Measurements from ENCODE around the gene HTRA3. TPM values are rescaled to one million over a fixed set of nuclear protein-coding genes. Genes with fewer than 3 reads are reported as not detected.

Gene HTRA3
- polyA plus RNA-seq, 1 donor from 2014 or later = not detected

DNA sequence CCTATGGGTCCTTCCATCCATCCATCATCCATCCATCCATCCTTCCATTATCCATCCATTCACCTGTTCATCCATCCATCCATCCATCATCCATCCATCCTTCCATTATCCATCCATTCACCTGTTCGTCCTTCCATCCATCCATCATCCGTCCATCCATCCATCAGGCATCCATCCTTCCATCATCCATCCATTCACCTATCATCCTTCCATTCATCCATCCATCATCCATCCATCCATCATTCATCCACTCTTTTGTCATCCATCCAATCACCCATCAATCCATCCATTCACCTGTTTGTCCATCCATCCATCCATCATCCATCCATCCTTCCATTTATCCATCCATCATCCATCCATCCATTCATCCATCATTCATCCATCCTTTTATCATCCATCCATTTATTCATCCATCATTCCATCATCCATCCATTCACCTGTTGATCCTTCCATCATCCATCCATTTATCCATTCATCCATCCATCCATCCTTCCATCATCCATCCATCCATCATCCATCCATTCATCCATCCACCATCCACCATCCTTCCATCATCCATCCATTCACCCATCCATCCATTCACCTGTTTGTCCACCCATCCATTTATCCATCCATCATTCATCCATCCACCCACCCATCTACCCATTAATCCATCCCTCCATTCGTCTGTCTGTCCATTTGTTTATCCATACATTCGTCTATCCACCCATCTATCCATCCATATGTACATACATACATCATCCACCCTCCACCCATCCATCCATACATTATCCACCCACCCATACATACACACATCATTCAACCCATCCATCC is 35.7 kb upstream of the HTRA3 start:
- Histone ChIP-seq H3K27me3 (ENCODE audit: insufficient read depth, low read depth, low read length) (no peaks in the 10 kb centered on the region), H3K9me2 (ENCODE audit: insufficient read depth, low read length) (no peaks in the 10 kb centered on the region), H3K9ac (ENCODE audit: low read length) (no peak overlapping the region), H2AFZ (ENCODE audit: low read depth, low read length) (no peak overlapping the region), H3K27ac (ENCODE audit: low read length) (no peak overlapping the region), H3F3A (ENCODE audit: insufficient read depth, low read length, poor library complexity, severe bottlenecking) (no peaks in the 10 kb centered on the region), H4K20me1 (ENCODE audit: insufficient read depth) (no peaks in the 10 kb centered on the region), H3K79me2 (replicated peaks; ENCODE audit: insufficient read depth, low read length) (no peaks in the 10 kb centered on the region), H3K4me3 (ENCODE audit: low read length) (no peak overlapping the region), H3K9me3 (ENCODE audit: low read length) (no peaks in the 10 kb centered on the region), H3K4me2 (ENCODE audit: low read length) (no peak overlapping the region), H3K36me3 (ENCODE audit: insufficient read depth, low read length) (no peaks in the 10 kb centered on the region)
- TF ChIP-seq RAD21 (conservative IDR thresholded peaks at IDR 0.05) = no peak
- TF ChIP-seq, protein P1, sequence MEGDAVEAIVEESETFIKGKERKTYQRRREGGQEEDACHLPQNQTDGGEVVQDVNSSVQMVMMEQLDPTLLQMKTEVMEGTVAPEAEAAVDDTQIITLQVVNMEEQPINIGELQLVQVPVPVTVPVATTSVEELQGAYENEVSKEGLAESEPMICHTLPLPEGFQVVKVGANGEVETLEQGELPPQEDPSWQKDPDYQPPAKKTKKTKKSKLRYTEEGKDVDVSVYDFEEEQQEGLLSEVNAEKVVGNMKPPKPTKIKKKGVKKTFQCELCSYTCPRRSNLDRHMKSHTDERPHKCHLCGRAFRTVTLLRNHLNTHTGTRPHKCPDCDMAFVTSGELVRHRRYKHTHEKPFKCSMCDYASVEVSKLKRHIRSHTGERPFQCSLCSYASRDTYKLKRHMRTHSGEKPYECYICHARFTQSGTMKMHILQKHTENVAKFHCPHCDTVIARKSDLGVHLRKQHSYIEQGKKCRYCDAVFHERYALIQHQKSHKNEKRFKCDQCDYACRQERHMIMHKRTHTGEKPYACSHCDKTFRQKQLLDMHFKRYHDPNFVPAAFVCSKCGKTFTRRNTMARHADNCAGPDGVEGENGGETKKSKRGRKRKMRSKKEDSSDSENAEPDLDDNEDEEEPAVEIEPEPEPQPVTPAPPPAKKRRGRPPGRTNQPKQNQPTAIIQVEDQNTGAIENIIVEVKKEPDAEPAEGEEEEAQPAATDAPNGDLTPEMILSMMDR (IDR thresholded peaks at IDR 0.05; ENCODE audit: poor library complexity, severe bottlenecking) = no peak
- TF ChIP-seq, protein P2, sequence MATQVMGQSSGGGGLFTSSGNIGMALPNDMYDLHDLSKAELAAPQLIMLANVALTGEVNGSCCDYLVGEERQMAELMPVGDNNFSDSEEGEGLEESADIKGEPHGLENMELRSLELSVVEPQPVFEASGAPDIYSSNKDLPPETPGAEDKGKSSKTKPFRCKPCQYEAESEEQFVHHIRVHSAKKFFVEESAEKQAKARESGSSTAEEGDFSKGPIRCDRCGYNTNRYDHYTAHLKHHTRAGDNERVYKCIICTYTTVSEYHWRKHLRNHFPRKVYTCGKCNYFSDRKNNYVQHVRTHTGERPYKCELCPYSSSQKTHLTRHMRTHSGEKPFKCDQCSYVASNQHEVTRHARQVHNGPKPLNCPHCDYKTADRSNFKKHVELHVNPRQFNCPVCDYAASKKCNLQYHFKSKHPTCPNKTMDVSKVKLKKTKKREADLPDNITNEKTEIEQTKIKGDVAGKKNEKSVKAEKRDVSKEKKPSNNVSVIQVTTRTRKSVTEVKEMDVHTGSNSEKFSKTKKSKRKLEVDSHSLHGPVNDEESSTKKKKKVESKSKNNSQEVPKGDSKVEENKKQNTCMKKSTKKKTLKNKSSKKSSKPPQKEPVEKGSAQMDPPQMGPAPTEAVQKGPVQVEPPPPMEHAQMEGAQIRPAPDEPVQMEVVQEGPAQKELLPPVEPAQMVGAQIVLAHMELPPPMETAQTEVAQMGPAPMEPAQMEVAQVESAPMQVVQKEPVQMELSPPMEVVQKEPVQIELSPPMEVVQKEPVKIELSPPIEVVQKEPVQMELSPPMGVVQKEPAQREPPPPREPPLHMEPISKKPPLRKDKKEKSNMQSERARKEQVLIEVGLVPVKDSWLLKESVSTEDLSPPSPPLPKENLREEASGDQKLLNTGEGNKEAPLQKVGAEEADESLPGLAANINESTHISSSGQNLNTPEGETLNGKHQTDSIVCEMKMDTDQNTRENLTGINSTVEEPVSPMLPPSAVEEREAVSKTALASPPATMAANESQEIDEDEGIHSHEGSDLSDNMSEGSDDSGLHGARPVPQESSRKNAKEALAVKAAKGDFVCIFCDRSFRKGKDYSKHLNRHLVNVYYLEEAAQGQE (IDR thresholded peaks at IDR 0.05; ENCODE audit: borderline replicate concordance) = no peak
- no peak for TF ChIP-seq EP300 (conservative IDR thresholded peaks at IDR 0.05; ENCODE audit: poor library complexity, severe bottlenecking)

DNA sequence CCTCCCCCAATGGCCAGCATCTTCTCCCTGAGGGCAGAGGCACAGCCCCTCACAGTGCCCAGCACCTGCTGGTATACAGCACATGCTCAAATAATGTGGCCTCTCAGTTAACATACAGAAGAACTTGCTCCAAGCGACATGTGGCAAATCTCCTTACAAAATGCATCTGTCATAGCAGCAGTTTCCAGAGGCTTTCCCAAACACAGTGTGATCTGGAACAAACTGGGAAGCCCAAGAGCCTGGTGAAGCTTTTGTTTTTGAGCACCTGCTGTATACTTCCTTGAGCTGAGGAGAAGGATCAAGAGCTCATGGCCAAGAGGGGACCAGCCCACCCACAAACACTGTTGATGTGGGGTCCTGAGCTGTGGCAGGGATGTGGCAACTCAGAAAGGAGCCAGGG is 34.8 kb upstream of the HTRA3 start:
- no peaks in the 10 kb centered on the region for H3K27me3 ChIP-seq (ENCODE audit: insufficient read depth, low read depth, low read length)
- H3K4me3 ChIP-seq (ENCODE audit: low read length) = no peak overlapping the region
- no peak overlapping the region for H2AFZ ChIP-seq (ENCODE audit: low read depth, low read length)
- H3K9me2 ChIP-seq (ENCODE audit: insufficient read depth, low read length) = no peaks in the 10 kb centered on the region
- no peak overlapping the region for H3K27ac ChIP-seq (ENCODE audit: low read length)
- no peak for TF ChIP-seq POLR2AphosphoS5 (IDR thresholded peaks at IDR 0.05)
- no peak for TF ChIP-seq MXI1 (conservative IDR thresholded peaks at IDR 0.05; ENCODE audit: poor library complexity, severe bottlenecking)
- no peak for TF ChIP-seq SMC3 (conservative IDR thresholded peaks at IDR 0.05; ENCODE audit: poor library complexity)
- no peak for TF ChIP-seq EZH2 (IDR thresholded peaks at IDR 0.05; ENCODE audit: borderline replicate concordance, insufficient read depth, low read length, poor library complexity, severe bottlenecking)
- TF ChIP-seq, protein P2 (IDR thresholded peaks at IDR 0.05; ENCODE audit: borderline replicate concordance) = no peak
- no peak for TF ChIP-seq EP300 (conservative IDR thresholded peaks at IDR 0.05; ENCODE audit: poor library complexity, severe bottlenecking)
- TF ChIP-seq, protein P1 (IDR thresholded peaks at IDR 0.05; ENCODE audit: poor library complexity, severe bottlenecking) = no peak
- TF ChIP-seq TAF1 (IDR thresholded peaks at IDR 0.05; ENCODE audit: low read depth) = no peak
- TF ChIP-seq RAD21 (conservative IDR thresholded peaks at IDR 0.05) = no peak
- H3K36me3 ChIP-seq (ENCODE audit: insufficient read depth, low read length) = no peaks in the 10 kb centered on the region
- H4K20me1 ChIP-seq (ENCODE audit: insufficient read depth) = no peaks in the 10 kb centered on the region
- no peaks in the 10 kb centered on the region for H3K79me2 ChIP-seq (replicated peaks; ENCODE audit: insufficient read depth, low read length)
- no peaks in the 10 kb centered on the region for H3K9me3 ChIP-seq (ENCODE audit: low read length)
- no peak overlapping the region for H3K9ac ChIP-seq (ENCODE audit: low read length)
- H3K4me2 ChIP-seq (ENCODE audit: low read length) = no peak overlapping the region
- no peaks in the 10 kb centered on the region for H3F3A ChIP-seq (ENCODE audit: insufficient read depth, low read length, poor library complexity, severe bottlenecking)

Data from neural cell (in vitro differentiated cells).